Dermis blood vessel endothelial cell (primary cell): ENCODE measurements around the gene HERC4. TPM values are rescaled to one million over a fixed set of nuclear protein-coding genes. Genes with fewer than 3 reads are reported as not detected.
A peak's percentile ranks its signal among the peaks of the same experiment; 100 is the strongest.
"Not testable (repeated sequence)": the region's sequence is repeated elsewhere in the genome, so short reads cannot be mapped to it uniquely, and the experiment has no call there.

ENCODE experiments used
- DNase-seq: peaks from one replicate; pipeline ENCODE4 v3.0.0; 2010
- total RNA-seq: library from RNA; depleted of rRNA; stranded (reverse); fragments of >200 nt; gene quantifications from 2 replicates; pipeline ENCODE4 v1.2.3, GENCODE V29; 2014

HERC4 gene
- total RNA-seq, 1 donor from 2014 or later: 73.9 TPM

DNA sequence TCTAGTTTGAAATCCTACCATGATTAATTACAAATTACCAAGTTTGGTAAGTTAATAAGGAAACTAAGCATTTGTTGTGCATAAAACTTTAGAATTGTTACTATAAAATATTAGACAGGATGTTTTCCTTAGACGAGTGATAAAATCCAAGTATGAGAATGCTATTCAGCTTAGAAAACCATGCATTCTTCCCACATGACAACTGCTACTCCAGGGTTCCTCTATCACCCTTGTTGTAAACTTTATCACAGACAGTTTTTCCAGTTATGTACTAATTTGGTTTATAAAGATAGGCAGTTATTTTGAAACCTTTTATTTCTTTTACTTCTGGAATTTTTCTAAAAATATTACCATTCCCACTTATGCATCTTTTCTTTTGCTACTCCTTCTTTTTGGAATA lies 138.7 kb downstream of the HERC4 start:
- no peak for DNase-seq

DNA sequence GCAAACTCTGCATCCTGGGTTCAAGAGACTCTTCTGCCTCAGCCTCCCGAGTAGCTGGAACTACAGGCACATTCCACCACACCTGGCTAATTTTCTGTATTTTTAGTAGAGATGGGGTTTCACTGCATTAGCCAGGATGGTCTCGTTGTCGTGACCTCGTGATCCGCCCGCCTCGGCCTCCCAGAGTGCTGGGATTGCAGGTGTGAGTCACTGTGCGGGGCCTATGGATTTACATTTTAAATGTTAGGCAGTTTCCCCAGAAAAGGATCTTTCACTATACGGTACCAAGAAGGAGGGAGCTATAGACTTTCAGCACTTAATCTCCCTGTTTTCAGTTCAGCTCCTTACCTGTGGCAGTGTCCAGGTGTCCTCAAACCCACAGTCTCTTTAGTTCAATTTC lies 139.9 kb downstream of the HERC4 start:
- DNase-seq: no peak

DNA sequence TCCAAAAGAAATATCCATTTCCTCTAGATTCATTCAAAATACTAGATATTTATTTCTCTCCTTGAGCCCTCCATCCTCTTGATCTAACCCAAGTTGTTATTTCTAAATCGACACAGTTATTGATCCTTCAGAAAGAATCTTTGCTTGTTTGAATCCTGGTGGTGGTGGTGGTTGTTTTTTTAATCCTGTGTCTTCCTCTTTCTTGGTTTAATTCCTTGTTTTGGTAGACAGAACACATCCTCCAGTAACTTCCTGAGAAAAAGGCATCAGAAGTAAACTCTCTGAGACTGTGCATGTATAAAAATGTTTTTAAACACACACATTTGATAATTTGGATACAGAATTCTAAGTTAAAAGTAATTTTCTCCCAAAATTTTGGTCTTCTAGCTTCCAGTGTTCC lies 140.7 kb downstream of the HERC4 start:
- no peak for DNase-seq

DNA sequence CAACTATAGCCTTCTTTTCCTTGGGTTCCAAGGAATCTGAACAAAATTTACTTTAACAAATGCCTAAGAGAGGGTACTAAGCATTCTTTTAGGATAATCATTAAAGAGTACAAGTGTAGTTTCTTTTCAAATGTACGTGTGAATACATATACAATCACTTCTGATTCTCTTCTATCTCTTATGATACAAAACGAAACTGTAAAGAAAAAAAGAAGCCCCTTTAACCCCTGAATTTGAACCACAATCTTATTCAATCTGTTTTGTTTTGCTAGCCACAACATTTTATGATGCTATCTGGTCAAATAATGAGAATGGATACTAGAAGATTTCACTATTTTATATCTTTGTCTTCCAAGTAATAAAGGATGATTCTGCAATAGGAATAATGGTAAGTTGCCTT lies 141.9 kb downstream of the HERC4 start:
- DNase-seq: no peak

DNA sequence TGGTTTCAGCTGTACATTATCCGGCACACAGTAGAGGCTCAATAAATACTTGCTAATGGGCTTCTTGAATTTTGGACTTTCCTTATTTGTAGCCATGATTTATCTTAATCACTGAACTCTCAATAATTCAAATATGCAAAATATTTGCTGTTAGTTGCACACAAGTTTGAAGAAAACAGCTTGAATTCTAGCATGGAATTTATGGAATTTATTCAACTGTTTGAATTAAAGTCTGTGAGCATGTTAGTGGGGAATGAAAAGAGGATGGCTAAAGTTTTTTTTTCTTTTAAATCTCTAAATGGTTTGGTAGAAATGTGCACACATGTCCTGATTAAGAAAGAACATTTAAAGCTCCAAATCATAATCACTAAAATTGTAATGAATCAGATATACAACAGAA lies 148.1 kb downstream of the HERC4 start:
- no peak for DNase-seq

DNA sequence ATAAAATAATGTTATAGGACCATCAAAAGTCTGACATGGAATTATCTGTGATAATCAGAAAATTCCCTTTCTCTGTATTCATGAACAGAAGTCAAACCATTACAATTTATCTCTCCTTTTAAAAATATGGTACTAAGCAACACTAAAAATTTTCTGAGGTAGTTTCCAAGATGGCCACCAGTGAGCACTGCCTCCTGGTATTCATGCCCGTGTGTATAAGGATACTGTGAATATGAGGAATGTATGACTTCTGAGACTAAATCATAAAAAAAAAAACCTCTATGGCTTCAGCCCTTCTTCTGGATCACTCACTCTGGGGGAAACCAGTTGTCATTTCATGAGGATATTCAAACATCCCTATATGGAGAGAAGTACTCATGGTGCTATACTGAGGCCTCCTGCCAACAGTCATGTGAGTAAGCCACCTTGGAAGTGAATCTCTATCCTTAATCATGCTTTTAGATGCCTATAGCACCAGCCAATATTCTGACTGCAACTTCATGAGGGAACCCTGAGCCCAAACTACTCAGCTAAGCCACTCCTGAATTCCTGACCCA lies 149.6 kb downstream of the HERC4 start:
- DNase-seq: no peak

DNA sequence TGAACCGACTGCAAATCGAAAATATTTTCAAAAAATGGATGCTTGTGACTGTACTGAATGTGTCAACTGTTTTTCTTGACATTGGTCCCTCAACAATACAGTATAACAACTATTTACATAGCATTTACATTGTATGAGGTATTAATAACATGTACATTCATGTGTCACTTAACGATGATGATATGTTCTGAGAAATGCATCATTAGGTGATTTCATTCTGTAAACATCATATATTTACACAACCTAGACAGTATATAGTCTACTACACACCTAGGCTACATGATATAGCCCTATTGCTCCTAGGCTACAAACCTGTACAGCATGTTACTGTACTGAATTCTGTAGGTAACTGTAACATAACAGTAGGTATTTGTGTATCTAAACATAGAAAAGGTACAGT lies 150.9 kb downstream of the HERC4 start:
- DNase-seq: no peak

DNA sequence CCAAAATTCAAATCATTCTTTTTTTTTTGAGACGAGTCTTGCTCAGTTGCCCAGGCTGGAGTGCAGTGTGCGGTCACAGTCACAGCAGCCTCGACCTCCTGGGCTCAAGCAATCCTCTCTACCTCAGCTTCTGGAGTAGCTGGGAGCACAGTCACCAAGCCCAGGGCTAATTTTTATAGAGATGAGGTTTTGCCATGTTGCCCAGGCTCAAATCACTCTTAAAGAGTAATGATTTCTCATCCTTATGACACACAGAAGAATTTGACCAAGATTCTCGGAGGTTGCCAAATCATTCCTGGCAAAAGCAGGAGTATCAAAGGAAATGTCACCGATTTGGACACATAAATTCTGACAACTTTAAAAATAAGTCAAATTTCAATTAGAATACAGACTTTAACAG lies 151.5 kb downstream of the HERC4 start:
- DNase-seq: no peak

DNA sequence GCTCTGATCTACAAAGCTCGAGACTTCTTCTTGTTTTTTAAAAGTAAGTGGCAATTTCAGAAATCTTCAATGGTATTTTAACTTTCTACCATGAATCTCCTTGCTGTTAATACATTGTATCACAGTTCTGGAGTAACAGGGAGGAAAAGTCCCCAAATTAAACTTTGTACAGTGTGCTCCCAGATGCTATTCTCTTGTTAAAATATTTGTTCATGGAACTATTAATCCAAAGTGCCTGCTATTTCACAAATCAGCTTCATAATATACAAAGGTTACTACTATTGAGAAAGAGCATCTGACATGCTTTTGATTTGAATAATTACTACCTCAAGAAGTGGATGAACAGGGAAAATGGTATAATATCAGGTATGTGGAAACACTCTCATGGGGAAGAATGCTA lies 154.0 kb downstream of the HERC4 start:
- no peak for DNase-seq

DNA sequence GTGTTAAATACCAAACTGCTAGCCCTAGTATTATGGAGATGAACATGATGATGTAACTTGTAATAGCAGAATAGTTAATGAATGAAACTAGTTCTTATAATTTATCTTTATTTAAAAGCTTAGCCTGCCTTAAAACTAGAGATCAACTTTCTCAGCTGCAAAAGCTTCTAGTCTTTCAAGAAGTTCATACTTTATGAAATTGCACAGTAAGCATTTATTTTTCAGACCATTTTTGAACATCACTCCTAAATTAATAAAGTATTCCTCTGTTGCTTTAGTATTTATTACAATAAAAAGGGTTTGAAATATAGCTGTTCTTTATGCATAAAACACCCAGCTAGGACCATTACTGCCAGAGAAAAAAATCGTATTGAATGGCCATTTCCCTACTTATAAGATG lies 157.4 kb downstream of the HERC4 start:
- no peak for DNase-seq

DNA sequence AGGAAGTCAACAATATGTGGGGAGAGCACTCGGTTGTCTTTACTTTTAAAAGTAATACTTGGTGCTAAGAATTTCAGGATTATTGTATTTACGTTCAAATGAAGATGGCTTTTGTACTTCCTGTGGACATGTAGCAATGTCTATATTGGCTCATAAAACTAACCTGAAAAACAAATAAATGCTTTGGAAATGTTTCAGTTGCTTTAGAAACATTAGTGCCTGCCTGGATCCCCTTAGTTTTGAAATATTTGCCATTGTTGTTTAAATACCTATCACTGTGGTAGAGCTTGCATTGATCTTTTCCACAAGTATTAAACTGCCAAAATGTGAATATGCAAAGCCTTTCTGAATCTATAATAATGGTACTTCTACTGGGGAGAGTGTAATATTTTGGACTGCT lies 157.9 kb downstream of the HERC4 start:
- DNase-seq: no peak

DNA sequence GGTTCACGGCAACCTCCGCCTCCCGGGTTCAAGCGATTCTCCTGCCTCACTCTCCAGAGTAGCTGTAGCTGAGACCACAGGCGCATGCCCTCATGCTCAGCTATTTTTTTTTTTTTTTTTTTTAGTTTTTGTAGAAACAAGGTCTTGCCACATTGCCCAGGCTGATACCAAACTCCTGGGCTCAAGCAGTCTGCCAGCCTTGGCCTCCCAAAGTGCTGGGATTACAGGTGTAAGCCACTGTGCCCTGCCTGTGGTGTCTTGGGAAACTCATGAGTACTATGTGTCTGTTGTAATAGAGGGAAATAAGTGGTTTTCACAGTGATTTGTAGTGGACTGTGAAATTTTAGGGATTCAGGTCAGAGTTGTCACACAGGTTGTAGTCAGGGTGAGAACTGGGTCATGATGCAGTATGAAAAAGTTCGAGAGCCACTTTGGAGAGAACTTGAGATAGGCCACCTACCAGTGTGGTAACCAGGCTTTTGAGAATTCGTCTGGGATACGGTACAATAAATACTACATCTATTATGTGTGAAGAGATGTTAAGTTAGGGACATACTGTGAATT lies 160.2 kb downstream of the HERC4 start:
- no peak for DNase-seq

DNA sequence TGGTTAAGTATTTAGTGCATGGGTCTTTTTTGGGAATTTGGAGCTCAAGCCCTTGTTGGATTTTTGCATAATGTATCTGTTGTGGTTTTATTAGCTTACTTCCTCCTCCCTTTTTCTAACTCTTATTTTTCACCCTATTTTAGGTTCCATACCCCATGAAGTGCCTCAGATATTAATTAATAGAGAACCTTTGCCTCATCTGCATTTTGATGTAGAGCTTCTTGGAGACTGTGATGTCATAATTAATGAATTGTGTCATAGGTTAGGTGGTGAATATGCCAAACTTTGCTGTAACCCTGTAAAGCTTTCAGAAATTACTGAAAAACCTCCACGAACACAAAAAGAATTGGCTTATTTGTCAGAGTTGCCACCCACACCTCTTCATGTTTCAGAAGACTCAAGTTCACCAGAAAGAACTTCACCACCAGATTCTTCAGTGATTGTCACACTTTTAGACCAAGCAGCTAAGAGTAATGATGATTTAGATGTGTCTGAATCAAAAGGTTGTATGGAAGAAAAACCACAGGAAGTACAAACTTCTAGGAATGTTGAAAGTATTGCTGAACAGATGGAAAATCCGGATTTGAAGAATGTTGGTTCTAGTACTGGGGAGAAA lies 162.6 kb downstream of the HERC4 start:
- no peak for DNase-seq

DNA sequence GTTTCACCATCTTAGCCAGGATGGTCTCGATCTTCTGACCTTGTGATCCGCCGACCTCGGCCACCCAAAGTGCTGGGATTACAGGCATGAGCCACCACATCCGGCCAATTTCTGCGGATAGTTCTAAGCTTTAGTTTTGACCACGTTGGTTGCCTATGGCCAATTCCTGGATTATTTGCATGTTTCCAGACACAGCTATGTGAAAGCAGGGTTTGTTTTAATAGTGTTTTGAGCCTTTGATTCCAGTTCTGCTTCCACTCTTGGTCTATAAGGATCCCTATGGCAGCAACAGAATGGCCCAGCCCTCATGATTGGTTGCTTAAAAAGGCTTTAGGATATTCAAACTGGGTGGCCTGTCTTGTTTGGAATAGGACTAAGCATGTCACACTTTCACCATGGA lies 171.5 kb downstream of the HERC4 start:
- no peak for DNase-seq

DNA sequence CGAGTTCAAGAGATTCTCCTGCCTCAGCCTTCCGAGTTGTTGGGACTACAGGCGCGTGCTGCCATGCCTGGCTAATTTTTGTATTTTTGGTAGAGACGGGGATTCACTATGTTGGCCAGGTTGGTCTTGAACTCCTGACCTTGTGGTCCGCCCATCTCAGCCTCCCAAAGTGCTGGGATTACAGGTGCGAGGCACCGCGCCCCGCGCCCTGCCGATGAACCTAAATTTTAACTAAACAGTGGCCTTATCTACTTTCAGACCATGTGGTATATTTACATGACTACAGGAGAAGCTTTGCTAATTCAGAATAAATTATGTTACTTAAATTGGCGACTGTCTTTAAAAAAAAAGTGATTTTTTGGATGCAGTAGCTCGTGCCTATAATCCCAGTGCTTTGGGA lies 181.4 kb downstream of the HERC4 start:
- DNase-seq: no peak

DNA sequence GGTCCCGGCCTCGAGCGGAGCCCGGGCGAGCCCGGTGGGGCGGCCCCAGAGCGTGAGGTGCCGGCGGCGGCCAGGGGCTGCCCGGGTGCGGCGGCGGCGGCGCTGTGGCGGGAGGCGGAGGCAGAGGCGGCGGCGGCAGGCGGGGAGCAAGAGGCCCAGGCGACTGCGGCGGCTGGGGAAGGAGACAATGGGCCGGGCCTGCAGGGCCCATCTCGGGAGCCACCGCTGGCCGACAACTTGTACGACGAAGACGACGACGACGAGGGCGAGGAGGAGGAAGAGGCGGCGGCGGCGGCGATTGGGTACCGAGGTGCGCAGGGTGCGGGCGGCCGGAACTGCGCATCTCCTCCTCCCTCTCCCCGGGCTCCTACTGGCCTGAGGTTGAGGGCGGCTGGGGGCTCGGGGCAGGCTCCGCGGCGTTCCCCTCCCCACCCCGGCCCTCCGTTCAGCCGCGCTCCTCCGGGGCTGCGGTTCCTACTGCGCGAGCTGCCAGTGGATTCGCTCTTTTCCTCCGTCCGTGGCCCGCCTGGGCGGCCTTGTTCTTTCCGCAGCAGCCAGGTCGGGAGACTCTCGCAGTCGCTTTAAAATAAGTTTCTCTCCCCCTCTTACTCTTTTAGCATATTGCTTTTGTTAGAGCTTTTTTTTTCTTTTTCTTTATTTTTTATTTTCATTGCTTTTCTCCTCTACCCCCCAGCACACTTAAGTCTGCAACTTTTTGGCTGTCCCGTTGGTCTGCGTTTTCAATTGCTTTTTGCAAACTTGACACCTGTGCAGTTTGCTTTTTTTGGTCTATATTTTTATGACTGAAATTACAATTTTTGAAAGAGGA lies 190.0 kb downstream of the HERC4 start:
- DNase-seq: peak; percentile 78

DNA sequence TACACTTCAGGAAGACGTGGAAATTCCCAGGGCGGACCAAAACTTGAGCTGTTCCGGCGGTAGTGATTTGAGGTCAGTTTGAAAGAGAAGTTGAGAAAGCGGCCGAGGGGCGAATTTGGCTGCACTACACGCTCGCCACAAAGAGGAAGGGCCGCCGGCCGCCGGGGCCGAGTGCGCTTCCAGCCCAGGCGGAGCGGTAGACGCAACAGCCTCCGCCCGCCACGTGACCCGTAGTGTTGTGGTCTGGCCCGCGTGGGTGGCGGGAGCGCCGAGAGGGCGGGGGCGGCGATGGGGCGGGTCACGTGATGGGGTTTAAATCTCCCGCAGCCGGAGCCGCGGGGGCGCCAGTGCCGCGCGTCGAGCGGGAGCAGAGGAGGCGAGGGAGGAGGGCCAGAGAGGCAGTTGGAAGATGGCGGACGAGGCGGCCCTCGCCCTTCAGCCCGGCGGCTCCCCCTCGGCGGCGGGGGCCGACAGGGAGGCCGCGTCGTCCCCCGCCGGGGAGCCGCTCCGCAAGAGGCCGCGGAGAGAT lies 190.7 kb downstream of the HERC4 start, which contains the start of gene SIRT1:
SIRT1 (plus strand) TSS at position 344 of the 529 bp plus-strand sequence; CDS start at position 410, 66 bp downstream.
- DNase-seq: peak; percentile 97

DNA sequence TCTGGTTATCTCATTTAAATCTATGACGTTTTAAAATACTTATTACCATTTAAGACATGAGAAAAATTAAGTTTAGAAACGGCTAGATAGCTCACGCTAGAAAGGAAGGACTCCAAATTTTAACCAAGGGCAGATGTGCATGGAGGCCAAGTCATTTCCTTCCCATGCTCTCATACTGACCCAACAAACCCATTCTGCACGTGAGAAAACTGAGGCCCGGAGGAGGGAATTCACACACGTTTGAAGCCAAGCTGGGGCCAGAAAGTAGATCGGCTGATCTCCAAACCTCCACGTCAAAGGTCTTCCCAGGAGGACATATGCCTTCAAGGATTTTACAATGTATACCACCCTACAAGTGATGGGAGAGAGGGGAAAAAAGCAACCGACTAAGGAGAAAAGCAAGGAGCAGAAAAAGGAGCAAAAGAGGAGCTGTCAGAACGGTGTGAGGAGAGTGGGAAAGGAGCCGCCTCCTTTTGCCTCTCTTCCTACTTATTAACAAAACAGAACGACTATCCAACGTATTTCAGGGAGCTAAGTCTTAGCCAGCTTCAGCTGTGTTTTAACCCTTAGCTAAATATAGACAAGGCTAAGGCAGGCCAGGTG lies 191.3 kb downstream of the HERC4 start:
- DNase-seq: no peak

DNA sequence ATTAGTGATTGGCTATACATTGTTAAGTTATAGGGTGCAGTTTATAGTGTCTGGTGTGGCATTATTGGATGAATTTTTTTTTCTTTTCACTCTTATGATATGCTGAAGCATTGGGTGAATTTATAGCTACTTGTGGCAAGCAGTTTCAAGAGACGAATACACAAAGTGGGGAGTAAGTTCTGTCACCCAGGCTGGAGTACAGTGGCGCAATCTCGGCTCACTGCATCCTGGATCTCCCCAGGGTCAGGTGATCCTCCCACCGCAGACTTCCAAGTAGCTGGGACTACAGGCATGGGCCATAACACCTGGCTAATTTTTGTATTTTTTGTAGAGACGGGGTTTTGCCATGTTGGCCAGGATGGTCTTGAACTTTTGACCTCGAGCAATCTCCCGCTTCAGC lies 196.9 kb downstream of the HERC4 start:
- DNase-seq: no peak

DNA sequence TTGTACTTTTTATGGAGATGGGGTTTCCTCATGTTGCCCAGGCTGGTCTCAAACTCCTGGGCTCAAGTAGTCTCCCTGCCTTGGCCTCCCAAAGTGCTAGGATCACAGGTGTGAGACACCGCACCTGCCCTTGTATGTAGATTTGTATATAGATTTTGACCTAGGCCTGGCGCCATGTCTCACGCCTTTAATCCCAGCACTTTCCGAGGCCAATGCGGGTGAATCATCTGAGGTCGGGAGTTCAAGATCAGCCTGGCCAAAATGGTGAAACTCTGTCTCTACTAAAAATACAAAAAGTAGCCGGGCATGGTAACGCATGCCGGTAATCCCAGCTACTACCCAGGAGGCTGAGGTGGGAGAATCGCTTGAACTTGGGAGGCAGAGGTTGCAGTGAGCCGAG lies 197.7 kb downstream of the HERC4 start:
- DNase-seq: not testable (repeated sequence)

DNA sequence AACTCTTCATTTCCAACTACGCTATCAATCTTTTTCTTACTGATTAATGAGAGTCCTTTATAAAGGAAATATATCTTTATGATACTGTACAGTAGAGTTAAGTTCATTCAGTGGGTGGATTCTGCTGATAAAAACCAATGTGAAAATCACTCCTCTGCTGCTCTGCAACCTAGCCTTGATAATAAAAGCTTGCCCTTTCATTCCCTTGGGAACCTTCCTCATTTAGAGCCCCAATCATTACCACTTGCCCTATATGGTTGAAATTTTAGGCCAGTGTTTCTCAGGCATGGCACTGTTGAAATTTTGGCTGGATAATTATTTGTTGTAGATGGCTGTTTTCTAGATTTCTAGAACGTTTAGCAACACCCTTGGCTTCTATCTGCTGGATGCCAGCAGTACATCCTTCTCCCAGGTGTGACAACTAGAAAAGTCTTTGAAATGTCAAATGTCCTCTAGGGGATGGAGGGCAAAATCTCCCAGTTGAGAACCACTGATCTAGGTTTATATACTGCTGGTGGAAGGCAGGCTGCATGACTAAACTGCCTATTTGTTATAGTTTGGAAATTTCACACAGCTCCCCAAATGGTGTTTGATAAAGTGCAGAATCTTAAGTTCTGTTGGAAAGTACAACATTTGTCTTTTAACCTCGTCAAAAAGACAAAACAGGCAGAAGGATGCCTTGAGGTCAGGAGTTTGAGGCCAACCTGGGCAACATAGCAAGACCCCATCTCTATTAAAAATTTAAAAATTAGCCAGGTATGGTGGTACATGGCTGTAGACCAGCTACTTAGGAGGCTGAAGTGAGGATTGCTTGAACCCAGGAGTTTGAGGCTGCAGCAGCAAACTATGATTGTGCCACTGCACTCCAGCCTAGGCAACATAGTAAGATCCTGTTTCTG lies 199.5 kb downstream of the HERC4 start:
- DNase-seq: no peak
